Measurements from ENCODE around the gene CCDC88C.

The CCDC88C gene

DNA sequence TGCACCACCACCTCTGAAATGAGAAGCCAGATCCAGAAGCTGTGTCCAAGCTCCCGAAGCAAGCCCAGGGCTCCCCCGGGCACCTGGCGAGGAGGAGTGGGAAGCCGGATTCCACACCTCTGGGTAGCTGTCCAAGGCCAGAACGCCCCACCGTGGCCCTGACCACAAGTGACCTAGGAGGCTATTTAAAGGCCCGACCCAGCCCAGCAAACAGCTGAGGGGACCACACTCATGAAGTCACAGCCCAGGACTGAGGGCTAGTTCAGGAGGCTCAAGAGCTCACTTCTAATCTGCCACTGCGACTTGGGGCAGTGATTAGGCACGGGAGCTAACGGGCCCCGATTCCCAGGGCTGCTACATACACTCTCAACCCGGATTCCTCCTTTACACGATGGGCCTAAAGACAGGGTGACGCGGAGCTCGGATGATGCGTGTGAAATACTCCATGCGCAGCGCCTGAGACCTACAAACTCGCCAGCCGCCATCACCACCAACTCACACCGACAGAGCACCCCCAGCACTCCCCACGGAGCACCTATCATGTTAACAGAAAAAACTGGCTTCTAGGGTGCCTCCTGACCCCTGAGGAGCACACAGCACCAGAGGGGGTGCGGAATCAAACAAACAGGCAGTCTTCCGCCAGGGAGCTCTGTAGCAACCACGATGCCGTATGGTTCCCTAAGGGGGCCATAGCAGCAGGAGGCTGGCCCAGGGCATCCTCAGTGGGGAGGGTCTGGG, 89.1 kb downstream of the CCDC88C start:
- DNase-seq (ENCODE audit: low read depth): no peak

DNA sequence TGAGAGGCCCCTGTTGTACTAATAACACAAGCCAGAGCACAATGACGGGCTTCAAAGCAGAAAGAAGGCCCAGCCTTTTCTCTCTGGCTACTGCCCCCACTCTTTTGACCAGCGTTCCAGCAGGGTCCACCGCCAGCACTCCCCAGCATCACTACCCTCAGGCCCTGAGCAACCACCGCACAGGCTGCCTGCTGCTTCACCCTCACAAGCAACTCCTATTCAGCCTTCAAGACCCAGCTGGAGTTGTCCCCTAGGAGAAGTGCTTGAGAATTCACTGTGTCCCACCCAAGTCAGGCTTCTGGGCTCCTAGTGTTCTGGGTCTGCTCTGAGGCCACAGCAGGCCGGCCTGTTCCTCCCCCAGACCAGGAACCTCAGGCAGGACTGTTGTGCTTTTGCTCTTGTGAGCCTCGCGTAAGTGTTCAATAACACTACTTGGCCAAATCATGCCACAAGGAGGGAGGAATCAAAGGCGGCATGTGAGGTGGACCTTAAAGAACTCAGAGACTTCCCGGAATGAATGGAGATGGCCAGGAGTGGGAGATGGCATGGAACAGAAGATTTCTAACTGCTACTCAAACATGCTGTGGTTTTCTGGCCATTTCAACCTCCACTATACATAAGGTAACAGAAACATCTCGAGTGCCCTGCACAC, 89.8 kb downstream of the CCDC88C start:
- DNase-seq (ENCODE audit: low read depth): no peak

DNA sequence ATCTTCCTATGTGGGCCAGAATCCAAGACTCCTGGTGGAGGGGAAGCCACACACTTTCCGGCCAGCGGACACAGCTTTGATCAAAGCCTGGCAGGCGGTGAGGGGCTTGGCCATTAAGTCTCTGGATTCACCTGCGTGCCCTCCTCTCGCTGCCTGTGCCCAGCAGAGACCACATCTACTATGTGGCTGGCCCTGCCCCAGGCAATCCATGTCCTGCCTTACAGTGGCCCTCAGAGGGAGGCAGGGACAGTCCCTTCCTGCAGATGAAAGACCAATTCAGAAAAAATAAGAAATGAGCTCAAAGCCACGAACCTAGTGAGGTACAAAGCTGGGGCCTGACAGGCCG, 90.4 kb downstream of the CCDC88C start:
- DNase-seq (ENCODE audit: low read depth): no peak

DNA sequence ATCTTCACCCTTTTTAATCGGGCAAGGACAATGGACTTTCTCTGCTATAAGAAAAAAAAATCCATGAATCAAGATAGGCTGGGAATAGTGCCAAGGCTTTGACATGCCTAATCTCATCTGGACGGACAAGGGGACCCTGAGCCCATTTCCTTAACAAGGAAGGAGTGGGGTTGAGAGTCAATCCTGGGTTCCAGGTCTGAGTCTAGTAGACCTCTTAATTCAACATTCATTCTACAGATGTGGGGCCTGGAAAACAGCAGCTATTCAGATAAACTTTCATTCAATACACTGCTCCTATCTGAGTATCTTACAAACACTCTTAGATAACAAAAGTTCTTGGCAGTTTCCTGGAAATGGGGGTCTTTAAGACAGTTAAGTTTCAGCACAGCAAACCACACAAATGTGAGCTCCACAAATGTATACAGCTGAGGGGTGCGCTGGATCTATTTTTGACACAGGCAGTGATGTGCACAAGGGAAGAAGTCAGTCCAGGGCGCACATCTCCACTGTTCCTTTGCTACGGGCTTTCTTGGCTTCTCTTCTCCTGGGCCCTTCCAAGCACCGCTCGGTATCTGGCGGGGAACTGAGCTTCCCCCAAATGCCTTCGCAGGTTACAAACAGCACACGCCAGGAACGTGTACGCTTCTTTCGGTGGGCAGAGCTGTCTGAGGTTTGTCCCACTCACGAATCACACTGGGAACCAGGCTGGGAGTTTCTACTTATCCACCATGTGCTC, 90.9 kb downstream of the CCDC88C start:
- DNase-seq (ENCODE audit: low read depth): no peak

DNA sequence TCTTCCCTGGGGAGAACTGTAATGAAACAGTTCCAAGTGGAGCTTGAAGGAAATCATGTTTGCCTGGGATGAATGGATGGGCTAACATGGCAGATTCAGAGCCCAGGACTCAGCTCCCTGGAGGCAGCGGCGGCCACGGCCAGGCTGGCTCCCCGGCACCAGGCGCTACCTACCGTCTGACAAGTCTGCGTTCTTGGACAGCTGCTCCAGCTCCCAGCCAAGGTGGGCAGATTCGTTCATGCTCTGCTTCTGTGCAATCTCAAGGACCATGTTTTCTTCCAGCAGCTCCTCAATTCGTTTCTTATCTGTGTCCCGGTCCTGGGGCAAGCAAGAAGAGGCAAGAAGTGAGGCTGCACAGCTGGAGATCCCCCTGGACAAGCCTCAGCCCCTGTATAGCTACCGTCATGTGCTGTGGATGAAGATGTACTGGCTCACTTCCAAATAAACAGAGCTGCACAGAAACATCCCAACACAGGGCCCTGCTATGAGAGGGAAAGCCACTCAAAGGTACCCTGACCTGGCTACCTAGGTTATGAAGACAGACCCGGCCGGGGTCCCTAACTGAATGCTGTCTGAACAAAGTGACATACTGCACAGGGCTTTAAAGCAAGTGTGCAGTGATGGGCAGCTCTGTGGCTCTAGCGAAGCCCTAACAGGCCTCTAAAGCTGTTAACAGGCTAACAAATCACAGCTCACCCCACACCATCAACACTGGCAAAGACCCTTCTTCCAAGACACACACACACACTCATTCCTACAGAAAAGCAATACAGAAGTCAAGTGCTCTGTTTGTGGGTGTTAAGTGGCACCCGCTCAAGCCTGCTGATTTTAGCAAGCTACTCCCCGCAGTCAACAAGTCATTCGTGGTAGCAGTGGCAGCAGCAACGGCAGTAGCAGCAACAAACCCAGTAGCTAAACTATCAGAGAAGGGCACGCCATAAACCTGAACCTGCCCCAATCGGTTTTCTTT, 92.7 kb downstream of the CCDC88C start:
- DNase-seq (ENCODE audit: low read depth): no peak

DNA sequence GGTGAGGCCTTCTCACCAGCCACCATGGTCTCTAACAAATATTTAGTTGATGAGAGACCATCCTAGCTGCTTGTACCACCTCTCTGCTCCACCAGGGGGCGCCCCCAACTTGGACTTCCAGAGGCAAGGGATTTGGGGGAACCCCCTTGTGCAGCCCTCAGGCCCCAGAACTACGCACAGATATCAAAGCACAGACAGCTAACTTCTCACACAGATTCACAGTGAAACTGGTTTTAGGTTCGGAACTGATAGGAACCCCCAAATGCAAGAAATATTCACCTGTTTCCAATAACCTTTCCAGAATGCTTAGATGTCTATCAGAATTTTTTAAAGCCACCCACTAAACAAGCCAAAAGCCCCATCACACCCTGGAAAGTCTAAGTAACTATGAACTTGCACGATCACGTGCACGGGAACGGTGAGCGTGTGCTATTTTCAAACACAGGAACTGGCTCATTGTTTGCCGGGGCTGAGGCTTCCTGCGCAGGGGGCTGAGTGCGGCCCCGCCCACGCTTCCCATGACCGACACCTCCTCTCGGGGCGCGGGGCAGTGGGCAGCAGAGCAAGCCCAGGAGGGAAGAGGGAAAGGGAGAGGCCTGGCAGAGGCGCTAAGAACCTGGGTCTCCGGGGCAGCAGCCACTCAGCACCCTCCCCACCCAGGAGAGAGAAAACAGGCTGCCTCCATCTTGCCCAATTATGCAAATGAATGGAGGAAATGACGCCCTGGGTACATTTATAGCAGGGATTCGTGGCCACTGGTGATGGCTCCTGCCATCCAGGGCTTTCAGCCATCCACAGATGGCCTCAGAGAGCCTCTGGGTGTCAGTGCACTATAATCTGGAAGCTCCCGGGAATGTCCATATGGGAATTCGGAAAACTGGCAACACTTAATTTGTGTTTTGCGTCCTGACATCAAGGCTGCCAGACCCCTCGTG, 93.7 kb downstream of the CCDC88C start:
- peak; percentile 43 for DNase-seq (ENCODE audit: low read depth)

DNA sequence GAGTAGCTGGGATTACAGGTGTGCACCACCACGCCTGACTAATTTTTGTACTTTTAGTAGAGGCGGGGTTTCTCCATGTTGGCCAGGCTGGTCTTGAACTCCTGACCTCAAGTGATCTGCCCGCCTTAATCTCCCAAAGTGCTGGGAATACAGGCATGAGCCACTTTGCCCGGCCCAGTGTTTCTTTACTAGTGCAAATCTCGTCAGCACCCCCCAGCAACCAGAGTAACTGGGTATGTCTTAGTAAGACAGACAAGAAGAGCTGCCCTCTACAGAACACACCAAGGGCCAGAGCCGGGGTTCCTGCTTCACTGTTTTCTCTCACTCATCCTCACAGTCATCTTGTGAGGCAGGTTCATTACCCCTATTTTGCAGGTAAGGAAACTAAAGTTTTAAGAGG, 94.6 kb downstream of the CCDC88C start:
- no peak for DNase-seq (ENCODE audit: low read depth)

DNA sequence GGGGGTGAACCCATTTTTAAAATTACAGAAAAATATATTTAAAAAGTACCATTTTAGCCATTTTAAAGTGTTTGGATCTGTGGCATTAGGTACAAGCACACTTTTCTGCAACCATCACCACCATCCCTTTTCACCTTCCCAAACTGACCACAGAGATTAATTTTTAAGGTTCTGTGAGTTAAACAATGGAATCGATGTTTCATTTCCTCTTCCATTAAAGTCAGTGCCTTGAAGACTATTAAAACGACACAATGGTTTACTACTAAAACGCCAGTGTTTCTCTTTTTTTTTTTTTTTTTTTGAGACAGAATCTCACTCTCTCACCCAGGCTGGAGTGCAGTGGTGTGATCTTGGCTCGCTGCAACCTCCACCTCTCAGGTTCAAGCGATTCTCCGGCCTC, 95.0 kb downstream of the CCDC88C start:
- DNase-seq (ENCODE audit: low read depth): no peak

DNA sequence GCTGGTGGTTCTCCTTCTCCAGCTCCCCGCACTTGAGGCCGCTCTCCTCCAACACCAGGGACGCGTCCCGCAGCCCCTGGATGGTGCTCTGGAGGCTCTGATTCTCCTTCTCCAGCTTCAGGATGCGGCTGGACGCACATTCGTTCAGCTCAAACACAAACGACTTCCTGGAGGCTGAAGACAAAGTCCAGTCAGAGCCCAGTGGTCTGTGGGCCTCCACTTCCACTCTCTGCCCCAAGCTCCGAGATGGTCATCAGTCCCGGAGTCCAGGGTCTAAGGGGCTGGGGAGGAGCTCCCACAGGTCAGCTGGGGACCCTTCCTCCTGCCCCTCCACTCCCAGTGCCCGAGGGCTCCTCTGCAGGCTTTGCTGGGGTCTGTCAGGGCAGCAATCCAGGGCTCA, 96.5 kb downstream of the CCDC88C start:
- DNase-seq (ENCODE audit: low read depth): no peak

DNA sequence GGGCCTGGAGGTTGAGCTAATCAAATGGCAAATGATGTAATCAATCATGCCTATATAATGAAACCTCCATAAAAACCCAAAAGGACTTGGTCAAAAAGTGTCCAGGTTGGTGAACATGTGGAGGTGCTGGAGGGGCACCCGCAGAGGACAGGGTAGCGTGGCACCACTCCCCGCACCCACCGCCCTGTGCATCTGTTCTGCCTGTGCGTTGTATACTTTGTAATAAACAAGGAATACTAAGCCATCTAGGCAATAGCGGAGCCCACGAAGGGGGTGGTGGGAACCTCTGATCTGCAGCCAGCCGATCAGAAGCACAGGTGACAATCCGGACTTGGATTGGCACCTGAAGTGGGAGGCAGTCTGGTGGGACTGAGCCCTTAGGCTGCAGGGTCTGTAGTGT, 97.4 kb downstream of the CCDC88C start:
- no peak for DNase-seq (ENCODE audit: low read depth)

DNA sequence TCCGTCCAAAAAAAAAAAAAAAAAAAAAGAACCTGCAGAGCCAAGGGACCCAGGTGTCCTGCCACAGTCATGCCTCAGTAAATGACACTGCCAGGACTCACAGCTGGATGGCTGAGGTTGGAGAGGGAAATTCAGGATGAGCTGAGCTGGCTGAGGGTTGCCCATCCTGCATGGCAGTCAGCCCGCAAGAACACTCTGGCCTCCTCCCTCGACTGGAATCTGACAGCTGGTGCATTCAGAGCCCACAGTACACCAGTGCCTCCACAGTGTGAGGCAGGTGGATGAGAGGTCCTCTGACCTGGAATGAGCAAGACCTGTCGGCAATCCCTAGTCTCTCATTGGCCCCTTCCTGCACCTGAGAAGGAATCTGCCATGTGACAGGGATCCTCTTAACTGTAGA, 98.7 kb downstream of the CCDC88C start:
- DNase-seq (ENCODE audit: low read depth): no peak

DNA sequence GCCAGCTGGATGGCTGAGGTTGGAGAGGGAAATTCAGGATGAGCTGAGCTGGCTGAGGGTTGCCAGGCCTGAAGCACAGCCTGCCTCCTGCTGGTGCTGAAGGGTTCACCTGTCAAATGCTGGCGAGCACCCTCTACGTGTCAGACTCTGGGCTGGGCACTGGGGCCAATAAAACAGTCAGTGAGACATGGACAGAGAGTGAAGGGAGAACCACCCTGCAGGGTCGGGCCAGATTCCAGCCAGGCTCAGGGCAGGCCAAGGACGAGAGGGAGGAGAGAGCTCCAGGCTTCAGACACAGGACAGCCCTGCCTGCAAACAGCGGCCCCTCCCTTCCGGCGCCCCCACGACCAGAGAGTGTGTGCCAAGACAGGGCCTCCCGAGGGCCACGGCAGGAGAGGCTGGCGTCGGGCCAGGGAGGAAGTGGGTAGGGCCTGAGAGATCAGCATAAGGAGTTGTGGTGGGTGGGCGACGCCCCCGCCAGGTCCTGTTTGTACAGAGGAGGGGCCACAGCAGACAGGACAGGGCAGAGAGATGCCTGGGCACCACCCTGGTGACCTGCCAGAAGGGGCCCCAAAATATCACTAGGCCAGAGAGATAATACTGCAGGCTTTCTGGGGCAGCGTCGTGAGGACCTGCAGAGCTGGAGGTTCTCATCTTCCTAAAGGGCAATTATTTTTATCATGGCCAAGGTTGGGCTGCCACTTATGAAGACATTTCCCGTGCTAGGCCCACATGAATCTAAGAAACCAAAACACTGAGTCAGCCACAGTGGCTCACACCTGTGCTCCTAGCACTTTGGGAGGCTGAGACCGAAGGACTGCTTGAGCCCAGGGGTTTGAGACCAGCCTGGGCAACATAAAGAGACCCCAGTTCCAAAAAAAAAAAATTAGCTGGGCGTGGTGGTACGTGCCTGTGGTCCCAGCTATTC, 100.0 kb downstream of the CCDC88C start:
- DNase-seq (ENCODE audit: low read depth): no peak

DNA sequence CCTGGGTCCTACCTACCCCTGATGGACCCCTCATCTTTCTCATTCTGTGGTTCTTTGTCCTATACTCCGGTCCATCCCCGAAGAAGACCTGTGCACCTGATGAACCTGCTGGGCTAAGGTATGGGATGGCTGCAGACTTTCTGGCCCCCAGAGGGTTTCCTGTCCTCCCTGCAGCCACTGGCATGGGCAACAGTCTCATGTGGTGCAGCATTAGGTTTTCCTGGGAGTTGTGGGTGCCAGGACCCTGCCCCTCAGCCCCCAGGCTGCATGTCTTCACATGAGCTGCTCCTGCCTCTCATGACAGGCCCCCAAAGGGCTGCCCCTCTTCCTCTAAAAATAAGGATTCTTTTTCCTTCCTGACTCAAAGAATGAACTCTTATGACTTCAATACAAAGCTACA, 100.9 kb downstream of the CCDC88C start:
- DNase-seq (ENCODE audit: low read depth): no peak

DNA sequence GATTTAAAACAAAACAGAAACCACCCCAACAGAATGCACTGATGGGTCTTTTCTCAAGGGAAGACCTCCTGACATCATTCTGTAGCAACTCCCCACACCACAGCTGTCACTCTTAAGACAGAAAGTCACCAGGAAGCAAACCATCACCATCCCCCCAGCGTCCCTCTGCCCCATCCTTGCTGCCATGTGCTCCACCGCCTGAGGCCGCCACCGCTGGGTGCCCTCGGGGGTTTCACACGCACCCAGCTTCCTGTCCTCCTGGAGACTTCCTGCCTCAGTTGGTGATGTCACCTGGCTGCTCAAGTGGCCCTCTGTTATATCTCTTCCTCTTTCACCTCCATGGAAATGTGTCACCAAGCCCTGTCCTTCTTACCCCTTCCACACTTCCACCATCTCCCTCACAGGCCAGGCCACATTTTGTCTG, 101.8 kb downstream of the CCDC88C start:
- DNase-seq (ENCODE audit: low read depth): no peak

DNA sequence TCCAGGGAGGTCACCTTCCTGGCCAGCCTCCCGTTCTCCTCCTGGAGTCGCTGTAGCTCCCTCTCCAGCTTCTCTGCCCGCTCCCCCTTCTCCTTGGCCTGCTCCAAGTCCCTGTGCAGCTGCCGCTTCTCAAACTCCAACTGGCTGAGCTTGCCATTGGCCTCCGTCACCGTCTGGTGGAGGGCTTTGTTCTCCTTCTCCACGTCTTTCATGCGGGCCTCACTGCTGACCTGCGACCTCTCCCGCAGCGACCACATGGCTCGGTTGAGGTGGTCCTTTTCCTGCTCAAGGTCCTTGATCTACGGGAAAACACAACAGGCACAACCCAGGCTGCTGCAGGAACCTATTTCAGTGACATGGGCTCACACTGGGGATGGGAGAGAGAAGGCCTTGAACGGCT, 103.8 kb downstream of the CCDC88C start:
- no peak for DNase-seq (ENCODE audit: low read depth)

DNA sequence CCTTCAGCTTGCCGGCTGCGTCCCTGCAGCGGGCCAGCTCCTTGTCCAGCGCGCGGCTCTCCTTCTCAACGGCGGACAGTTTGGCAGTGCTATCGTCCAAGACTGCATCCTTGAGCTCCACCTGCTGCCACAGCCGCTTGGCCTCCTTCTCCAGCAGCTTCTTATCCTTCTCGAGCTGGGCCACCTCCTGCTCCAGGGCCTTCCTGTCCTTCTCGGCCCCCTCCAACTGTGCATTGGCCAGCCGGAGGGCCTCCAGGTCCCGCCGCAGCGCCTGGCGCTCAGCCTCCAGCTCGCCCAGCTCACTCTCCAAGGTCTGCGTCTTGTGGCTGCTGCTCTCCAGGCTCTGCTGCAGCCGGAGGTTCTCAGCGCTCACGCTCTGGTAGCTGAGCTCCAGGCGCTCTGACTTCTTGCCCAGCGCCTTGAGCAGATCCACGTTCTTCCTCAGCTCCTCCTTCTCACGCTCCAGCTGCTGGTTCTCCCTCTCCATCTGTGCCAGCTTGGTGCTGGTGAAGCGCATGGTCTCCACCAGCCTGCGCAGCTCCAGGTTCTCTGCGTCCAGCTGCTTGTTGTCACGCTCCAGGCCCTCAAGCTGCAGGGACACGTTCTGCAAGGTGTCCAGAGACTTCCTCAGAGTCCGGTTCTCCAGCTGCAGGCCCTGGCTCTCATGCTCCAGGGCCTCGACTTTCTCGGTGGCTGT, 104.3 kb downstream of the CCDC88C start:
- no peak for DNase-seq (ENCODE audit: low read depth)

DNA sequence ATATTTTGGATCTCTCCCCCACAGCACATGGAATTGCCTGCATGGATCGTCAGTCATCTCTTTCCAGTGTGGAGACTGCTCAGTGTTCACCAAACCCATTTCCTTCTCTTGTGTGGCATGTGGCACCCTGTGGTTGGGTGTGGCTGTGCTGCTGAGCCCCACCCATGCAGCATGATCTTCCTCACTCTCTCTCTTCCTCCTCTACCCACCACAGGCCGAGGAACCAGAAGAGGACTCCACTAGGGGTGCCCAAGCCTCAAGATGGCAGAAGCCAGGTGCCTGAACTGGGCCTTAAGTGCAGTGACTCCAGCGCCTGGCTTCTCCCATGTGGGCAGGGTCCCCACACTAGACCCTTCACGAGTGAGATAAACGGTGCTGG, 106.3 kb downstream of the CCDC88C start:
- no peak for DNase-seq (ENCODE audit: low read depth)

DNA sequence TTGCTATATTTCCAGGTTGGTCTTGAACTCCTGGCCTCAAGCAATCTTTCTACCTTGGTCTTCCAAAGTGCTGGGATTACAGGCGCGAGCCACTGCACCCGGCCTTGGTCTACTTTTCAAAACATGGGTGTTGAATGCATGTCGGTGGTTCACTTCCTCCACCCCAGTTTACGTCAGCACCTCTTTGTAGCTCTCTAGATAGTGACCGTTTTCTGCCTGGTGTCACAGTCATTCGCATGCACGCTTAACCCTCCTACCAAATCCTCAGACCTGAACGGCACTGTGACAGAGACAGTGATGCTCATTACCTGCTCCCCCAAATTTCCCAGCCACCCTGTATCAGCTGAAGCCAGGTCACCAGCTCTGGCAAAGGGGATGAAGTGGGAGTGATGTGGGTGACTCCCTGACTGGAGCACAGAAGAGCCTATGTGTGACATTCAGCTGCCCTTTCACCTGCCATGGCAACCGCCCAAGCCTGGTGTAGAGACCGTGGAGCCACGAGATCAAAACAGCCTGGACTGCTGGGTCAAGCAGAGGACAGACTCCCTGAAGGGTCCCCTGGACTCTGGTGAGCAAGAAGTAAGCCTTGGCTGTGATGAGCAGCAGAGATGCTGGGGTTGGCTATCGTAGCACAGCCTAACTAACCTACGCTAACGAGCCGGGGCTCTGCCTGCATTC, 106.9 kb downstream of the CCDC88C start:
- no peak for DNase-seq (ENCODE audit: low read depth)

DNA sequence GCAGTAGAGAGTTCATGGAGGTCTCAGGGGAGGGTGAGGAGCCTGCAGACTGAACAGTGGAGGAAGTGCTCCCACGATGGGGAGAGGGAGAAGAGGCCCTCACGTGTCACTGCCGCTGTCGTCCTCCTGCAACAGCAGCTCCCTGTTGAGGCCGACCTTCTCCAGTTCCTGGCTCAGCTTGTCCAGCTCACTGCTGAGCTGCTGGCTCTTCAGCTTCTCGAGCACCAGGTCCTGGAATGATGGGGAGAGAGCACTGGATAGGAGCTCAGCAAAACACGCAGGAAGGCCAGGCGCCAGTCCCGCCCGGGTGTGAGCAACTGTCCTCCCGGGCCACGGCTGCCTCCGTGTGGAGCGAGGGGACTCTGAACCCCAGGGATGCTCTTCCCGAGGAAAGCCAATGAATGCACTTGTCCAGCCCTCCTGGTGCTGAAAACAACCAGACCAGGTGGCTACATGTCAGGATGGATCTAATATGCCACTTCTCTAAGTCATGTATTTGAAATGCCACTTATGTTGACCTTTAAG, 107.8 kb downstream of the CCDC88C start:
- DNase-seq (ENCODE audit: low read depth): no peak

Data from fibroblast of gingiva (primary cell).